Activated naive CD8-positive, alpha-beta T cell treated with anti-CD3 and anti-CD28 coated beads, Interleukin-2, amount 50 U/mL, for 16 hours (primary cell): ENCODE results near the gene SEC24C.
A peak's percentile ranks its signal among the peaks of the same experiment; 100 is the strongest.
"Not testable (repeated sequence)": the region's sequence is repeated elsewhere in the genome, so short reads cannot be mapped to it uniquely, and the experiment has no call there.

Source experiments
- DNase-seq: peaks from one replicate; pipeline ENCODE4 v3.0.0-alpha.2; 2020; ENCODE audit warnings: low read depth, low spot score

Gene SEC24C

DNA sequence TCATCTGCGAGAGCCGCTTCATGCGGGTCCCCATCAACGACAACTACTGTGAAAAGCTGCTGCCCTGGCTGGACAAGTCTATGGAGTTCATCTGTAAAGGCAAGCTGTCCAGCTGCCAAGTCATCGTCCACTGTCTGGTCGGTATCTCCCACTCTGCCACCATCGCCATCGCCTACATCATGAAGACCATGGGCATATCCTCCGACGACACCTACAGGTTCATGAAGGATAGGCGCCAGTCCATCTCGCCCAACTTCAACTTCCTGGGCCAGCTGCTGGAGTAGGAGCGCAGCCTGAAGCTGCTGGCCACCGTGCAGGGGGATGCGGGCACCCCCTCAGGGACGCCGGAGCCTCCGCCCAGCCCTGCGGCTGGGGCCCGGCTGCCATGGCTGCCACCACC is 11.7 kb upstream of the SEC24C start:
- no peak for DNase-seq

DNA sequence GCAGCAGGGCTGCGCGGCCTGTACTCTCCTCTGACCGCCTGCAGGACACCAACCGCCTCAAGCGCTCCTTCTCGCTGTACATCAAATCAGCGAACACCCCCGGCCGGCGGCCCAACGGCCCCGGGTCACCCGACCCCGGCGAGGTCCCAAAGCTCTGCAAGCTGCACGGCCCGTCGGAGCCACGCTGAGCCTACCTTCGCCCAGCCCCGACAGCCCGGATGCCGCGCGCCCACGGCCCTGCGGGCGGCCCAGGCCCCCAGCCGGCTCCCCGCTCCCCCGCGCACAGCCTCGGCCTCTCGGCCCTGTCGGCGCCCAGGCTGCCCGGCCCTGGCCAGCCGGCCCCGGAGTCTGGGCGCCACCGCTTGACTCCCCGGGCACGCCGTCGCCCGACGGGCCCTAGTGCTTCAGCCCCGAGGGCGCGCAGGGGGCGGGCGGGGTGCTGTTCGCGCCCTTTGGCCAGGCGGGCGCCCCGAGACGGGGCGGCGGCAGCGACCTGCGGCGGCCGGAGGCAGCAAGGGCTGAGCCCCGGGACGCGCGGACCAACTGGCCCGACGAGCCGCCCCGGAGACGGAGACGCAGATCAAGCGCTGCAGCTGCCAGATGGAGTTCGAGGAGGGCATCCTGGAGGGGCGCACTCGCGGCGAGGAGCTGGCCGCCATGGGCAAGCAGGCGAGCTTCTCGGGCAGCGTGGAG is 11.1 kb upstream of the SEC24C start:
- no peak for DNase-seq

DNA sequence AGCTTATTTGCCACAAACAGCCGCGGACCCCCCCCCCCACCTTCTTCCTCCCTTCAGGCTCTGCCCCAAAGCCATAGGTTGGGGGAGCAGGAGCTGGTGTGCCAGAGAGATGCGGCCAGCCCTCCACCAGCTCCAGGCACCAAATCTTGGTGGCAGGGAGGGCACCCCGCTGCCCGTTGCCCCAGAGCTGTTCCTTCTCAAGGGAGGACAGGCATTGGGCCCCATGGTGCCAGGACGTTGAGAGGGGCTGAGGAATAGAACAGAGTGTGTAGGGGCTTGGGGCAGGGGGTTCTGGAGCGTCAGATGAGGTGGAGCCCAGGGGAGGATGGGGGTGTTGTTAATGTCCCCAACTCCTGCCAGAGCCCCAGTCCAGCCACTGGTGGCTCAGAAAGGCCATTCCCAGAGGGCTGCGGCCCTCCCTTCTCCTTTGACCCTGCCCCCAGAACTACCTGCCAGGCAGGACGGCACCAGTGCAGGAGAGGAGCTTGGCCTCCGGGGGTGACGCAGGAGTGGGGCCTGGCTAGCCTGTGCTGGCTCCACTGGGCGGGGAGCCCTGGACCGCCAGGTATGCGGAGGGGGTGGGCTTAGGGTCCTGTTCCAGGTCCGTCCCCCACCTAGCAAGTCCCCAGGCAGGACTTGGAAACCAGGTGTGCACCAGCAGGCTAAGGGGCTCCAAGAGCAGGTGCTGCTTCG is 10.0 kb upstream of the SEC24C start:
- DNase-seq: no peak

DNA sequence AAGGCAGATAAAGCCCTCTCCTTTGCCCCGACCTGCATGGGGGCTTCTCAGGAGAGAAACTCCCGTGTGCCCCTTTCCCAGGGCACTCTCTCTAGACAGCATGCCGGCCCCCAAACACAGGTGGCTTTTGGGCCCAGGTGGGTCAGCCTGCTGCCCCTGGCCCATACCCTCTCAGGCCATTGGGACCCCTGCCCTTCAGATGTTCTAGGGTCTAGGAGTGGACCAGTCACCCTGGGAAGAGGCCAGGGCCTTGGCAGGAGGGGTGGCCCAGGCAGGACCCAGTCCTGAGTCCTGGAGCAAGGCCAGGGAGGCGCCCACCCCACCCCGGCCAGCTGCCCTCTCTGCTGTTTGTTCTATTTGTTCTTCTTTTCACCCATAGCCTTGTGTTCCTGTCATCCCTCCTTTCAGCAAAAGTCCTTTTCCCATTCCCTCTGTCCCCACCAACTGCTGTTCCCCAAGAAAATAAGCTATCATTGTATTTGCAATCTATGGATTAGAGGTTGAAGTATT is 9.3 kb upstream of the SEC24C start:
- DNase-seq: no peak

DNA sequence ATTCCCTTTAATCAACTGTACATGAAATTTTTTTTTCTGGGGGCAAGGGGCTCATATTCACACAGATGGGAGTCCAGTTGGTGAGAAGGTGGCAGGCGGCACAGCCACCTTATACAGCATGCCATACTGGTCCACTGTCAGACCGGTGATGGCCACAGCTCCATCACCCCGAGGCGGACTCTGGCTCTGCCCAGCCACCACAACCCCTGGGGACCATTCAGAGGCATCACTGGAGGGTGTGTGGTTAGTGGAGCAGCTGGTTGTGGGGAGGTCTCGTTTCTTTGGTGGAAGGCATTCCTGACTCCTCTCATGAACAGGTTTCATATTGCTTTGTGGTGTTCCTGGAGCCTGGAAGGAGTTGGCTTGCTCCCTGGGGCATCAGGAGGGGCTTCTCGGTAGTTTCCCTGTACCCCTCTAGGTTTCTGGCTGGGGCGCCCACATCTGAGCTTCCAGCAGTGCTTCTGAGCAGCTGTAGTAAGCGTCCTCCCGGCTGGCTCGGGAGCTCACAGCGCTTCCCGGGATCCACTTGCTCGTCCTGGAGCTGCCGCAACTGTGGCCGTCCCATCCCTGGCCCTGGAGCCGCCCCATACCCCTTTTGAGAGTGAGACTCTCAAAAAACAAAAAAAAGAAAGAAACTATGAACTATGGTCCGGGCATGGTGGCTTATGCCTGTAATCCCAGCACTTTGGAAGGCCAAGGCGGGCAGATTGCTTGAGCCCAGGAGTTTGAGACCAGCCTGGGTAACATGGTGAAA is 3.5 kb upstream of the SEC24C start:
- not testable (repeated sequence) for DNase-seq

DNA sequence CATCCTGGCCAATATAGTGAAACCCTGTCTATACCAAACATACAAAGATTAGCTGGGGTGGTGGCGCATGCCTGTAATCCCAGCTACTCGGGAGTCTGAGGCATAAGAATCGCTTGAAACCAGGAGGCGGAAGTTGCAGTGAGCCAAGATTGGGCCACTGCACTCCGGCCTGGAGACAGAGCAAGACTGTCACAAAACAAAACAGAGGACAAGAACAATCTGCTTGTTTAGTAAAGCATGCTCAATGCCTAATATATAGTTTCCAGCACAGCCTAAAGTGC is 1.8 kb upstream of the SEC24C start:
- no peak for DNase-seq

DNA sequence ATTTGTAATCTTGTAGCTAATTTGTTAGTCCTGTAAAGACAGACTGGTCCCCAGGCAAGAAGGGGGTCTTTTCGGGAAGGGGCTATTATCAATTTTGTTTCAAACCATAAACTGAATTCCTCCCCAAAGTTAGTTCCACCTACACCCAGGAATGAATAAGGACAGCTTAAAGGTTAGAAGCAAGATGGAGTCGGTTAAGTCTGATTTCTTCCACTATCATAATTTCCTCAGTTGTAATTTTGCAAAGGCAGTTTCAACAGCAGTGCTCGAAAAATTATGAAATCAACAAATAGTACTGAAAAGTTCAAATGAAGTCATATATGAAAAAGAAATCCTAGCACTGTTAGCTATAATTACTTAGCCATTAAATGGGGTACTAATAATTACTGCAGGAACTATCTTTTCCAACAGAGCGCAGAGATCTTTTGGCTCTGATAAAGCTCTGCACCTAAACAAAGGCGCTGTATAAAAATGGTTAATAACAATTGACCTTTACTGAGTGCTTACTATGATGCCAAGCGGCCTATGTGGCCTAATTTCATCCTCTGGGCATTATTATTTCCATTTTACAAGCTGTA is 756 bp upstream of the SEC24C start:
- DNase-seq: no peak

DNA sequence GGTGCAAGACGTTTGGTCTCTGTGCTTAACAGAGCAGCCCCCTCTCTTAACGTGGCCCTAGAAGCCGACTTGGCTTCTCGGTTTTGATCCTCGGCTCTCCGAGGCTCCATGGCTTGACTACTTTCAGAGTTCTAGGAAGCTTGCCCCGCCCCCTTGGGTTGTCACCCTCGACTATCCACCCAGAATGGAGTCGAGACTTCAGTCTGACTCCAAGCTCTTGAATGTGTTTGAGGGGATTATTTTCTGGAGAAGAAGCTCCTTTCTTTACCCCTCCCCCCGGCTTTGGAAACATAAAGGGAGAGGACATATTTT is 448 bp downstream of the SEC24C start:
- peak; percentile 19 for DNase-seq

DNA sequence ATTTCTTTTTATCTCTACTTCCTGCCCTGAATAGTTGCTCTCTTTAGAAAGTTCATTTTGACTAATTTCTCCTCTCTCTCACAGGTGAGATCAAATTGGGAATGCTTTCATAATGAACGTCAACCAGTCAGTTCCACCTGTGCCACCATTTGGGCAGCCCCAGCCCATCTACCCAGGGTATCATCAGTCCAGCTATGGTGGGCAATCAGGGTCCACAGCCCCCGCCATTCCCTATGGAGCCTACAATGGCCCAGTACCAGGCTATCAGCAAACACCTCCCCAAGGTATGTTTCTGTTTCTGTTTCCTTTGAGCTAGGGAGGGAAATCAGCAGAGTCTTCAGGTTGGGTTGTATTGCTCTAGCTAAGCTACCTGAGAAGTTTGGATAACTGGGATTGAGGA is 2.5 kb downstream of the SEC24C start:
- DNase-seq: no peak

DNA sequence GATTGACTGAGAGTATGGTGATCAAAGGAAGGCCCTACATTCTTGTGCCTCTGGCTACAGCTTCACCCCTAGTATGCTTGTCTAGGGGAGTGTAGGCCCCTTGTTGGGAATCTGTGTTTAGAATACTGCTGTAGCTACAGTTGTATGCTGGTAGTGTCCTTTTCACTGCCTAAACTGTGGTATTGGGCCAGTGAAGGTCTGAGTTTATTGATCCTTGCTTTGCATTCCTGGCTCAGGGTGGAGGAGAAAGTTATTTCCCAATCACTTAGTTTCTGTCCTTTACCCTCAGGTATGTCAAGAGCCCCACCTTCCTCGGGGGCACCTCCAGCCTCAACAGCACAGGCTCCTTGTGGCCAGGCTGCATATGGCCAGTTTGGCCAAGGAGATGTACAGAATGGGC is 6.6 kb downstream of the SEC24C start:
- no peak for DNase-seq

DNA sequence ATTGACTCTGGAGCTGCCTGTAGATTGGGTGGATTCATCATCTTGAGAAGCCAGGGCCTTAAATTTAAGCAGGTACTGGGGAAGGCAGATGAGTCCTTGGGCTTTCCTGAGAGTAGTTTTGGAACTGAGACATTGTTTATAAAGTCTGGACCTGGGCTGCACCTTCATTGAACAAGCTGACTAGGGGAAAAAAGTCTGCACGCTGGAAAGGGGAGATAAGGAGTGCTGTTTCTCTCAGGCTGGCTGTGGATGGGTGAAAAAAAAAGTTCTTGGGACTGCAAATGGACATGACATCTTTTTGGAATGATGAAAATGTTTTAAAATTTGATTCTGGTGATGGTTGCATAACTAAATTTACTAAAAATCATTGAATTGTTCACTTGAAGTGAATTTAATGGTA is 12.0 kb downstream of the SEC24C start:
- DNase-seq: no peak

DNA sequence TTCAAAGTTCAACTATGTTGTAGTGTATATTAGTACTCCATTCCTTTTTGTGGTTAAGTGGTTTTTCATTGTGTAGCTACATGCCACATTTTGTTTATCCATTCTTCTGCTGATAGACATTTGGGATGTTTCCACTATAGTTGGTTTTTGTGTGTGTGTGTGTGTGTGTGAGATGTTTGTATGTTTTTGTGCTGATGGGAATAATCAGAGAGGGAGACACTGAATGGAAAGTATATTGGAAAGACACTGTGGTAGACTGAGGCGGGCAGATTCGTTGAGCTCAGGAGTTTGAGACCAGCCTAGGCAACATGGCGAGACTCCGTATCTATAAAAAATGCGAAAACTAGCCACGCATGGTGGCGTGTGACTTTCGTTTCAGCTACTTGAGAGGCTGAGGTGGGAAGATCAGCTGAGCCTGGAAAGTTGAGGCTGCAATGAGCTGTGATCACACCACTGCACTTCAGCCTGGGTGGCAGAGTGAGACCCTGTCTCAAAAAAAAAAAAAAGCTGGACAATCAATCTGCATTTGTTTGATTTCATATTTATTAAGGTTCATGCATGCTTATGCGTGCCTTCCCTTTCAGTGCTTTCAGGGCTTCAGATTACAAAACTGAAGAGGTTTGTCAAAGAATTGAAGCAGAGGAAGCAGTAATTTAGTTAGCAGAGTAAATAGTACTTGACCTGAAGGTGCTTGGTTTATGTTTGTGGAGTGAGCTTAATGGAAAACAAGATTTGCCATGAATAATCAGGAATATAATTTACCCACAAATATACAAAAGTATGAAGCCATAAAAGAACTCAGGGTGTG is 14.7 kb downstream of the SEC24C start:
- DNase-seq: no peak

DNA sequence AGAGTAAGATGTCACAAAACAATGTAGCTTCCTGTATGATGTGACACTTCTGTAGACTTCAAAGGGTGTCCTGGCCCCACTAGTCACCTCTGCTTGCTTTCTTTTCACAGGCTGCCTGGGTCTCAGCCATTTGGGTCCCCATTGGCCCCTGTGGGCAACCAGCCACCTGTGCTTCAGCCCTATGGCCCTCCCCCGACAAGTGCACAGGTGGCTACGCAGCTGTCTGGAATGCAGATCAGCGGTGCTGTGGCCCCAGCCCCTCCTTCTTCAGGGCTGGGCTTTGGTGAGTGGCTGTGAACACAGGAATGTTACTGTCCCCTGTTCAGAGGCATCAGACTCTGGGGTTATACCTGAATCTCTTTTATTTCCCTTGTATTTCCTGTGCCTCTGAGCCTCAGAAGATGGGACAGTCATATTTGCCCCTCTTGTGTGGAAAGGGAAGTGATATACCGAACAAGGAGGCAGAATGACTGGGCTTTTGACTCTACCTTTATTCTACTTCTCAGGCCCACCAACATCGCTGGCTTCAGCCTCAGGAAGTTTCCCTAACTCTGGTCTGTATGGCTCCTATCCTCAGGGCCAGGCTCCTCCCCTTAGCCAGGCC is 15.4 kb downstream of the SEC24C start:
- no peak for DNase-seq

DNA sequence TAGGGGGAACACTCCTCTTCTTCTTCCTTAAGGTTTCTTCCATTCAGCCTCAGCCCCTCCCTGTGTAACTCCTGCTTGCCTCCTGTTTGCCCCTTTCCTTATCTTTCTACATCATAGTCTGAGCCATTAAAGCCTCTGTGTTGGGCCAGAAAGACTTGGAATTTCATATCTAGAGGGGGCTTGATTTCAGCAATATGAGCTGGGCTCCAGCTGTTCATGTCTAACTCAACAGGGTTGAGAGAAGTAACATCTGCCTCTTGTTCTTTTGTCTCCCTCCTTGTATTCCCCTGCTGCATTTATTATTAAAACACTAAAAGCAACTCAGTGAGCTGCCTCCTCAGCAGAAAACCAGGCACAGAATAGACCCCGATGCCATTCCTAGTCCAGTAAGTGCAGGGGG is 17.6 kb downstream of the SEC24C start:
- no peak for DNase-seq

DNA sequence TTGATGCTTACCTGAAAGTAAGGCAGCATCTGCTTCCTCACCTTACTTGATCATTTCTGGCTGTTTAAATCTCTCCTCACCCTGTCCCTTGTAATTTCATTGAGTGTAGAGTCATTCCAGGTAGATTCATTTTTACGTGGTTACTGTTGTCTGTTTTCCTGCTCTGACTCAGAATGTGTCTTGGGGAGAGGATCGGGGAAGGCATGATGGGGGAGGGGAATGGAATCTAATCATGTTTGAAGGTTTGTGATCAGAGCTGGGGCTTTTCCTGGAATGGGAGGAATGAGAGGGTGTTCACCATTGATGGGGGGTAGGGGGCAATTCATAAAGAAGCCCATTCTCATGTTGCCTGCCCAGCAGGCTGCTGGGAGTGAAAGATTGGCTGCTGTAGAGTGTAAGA is 18.7 kb downstream of the SEC24C start:
- DNase-seq: no peak

DNA sequence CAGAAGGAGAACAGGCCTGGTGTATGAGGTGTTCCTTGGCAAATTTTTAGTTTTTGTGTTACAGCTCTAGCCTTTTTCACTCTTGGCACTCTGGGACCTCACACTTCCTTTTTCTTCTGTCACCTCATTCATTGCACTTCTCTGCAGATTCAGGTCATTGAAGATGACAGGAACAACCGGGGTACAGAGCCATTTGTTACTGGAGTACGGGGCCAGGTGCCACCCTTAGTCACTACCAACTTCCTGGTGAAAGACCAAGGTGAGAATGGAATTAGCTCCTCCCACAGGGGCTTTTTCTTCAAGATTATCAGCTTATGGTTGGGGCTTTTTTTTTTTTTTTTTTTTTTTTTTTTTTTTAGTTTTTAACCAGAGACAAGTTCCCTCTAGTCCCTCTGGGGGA is 19.2 kb downstream of the SEC24C start:
- DNase-seq: no peak

DNA sequence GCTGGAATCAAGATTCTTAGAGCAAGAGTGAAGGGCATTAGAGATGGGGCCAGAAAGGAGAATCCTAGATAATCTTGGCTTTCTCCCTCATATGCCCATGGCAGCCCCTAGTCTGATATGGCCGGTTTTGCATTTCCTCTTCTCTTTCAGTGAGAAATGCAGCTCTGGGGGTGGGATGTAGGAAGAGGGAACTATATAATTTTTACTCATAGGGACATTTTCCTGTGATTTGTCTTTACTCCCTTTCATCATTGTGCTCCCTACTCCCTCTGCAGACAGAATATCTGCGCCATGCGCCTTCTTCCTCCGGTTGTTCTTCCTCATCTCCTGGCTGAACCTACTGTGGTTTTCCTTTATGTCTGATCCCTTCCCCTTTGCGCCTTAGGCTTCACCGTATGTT is 20.9 kb downstream of the SEC24C start:
- DNase-seq: no peak

DNA sequence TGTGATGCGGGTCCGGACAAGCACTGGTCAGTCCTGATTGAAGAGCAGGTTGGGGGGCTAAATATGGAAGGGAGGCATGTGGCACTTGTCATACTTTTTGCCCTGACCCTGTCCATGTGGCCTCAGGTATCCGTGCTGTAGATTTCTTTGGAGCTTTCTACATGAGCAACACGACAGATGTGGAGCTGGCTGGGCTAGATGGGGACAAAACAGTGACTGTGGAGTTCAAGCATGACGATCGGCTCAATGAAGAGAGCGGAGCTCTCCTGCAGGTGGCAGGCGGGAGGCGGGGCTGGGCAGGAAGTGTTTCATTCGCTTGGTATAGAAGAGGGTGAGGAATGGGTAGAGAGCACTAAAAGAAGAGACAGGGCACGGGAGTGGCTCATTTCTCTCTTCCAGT is 24.7 kb downstream of the SEC24C start:
- peak; percentile 11 for DNase-seq

DNA sequence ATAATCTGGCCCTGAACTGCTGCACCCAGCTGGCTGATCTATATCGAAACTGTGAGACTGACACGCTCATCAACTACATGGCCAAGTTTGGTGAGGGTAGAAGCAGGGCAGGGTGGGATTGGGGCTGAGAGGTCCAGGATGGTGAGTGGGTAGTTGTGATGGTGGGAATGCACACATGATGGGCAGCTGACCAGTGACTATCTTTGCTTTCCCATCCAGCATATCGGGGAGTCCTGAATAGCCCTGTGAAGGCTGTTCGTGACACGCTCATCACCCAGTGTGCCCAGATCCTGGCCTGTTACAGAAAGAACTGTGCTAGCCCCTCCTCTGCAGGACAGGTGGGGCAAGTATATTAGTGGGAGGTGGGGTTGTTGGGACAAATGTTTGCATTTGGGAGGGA is 25.2 kb downstream of the SEC24C start:
- DNase-seq: no peak

DNA sequence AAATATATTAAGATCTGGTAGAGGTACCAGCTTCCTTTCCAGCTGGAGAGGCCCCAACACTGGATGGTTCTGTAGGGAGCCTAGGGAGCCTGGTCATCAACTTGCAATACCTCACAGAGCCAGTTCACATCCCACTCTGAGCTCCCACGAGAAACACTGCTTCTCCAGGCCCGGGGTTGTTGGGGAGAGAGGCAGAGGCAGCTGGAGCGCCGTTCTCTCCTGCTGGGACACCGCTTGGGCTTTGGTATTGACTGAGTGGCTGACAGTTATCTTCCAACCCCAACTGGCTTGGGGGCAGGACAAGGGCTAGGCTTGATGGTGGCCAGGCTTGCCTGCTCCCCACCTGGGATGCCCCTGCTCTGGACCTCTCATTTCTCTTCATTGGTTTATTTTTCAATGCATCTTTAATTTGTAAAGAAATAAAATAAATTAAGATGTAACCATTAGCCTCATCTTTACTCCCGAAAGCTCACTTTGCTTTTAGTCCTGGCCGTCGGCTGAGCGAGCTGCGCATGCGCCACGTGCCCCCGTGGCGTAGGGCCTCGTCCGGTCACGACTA is 27.6 kb downstream of the SEC24C start:
- DNase-seq: peak; percentile 29
